ENCODE data around the gene ARL15. TPM values are rescaled to one million over a fixed set of nuclear protein-coding genes. Genes with fewer than 3 reads are reported as not detected.

Gene ARL15
- total and polyA plus RNA-seq, 2 of the 8 experiments (the other 6 are each of a cell fraction or from before 2014, with no cell fraction given) = 9.9 to 21.2 TPM

- TF ChIP-seq CHD7 (IDR thresholded peaks at IDR 0.05; ENCODE audit: insufficient replicate concordance, low read length) (no peak), POLR2A (IDR thresholded peaks at IDR 0.05; ENCODE audit: control extremely low read depth in 1 of 2, low read depth in 2 of 2, low read length in 2 of 2) (no peak), CHD1 (IDR thresholded peaks at IDR 0.05; ENCODE audit: low read depth, low read length) (no peak), EGR1 (IDR thresholded peaks at IDR 0.05; ENCODE audit: borderline replicate concordance, low read depth, low read length) (no peak), EZH2 (IDR thresholded peaks at IDR 0.05; ENCODE audit: low read depth, low read length, severe bottlenecking) (no peak), SP4 (IDR thresholded peaks at IDR 0.05; ENCODE audit: low read length) (no peak), CTCF (IDR thresholded peaks at IDR 0.05; ENCODE audit: control extremely low read depth in 1 of 3, insufficient read depth in 1 of 3, low read depth in 1 of 3, low read length in 3 of 3) (no peak), TAF7 (optimal IDR thresholded peaks at IDR 0.05; ENCODE audit: borderline replicate concordance, low read depth, low read length) (no peak)
Measured at GRCh38 chr5:53878015-53878414, 432.4 kb downstream of the ARL15 start (continued).

All from H1 (cell line).